Skin of body (tissue), 2 donors: ENCODE measurements around the gene PTPRJ. TPM values are rescaled to one million over a fixed set of nuclear protein-coding genes. Genes with fewer than 3 reads are reported as not detected.
"Not testable (repeated sequence)": the region's sequence is repeated elsewhere in the genome, so short reads cannot be mapped to it uniquely, and the experiment has no call there.

ENCODE experiments used
- DNase-seq: peaks from one replicate; lab custom pipeline; 2025; lab: John Stamatoyannopoulos, UW
- total RNA-seq: library from RNA; depleted of rRNA; stranded (reverse); fragments of >200 nt; gene quantifications from one replicate; pipeline ENCODE4 v1.2.3, GENCODE V29; 2014

PTPRJ gene
- total RNA-seq, 1 donor from 2014 or later = 8.1 TPM

GRCh38 chr11:48111891-48112290, 131.5 kb downstream of the PTPRJ start:
- DNase-seq = no peak

- DNase-seq = no peak
Observed at GRCh38 chr11:48114740-48115139, 134.4 kb downstream of the PTPRJ start.

GRCh38 chr11:48116437-48117228, 136.3 kb downstream of the PTPRJ start:
- no peak for DNase-seq

GRCh38 chr11:48122246-48122645, 141.9 kb downstream of the PTPRJ start:
- DNase-seq = no peak

GRCh38 chr11:48122656-48123055, 142.3 kb downstream of the PTPRJ start:
- DNase-seq = no peak

DNA sequence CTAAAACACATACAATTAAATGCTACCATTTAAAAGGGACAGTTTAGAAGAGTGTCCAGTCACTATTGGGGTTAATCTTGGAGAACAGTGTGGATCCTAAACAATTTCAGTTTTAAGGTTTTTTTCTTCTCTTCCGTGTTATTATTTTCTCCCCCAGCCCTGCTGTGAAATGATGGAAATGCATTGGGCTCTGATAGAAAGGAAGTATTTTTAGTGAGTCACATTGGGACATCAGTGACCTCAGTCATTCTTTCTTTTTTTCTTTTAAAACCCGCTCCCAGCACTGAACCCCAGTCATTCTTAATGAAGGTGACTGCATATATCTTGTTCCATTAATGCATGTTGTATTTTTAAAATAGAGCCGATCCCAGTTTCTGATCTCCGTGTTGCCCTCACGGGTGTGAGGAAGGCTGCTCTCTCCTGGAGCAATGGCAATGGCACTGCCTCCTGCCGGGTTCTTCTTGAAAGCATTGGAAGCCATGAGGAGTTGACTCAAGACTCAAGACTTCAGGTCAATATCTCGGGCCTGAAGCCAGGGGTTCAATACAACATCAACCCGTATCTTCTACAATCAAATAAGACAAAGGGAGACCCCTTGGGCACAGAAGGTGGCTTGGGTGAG, 143.0 kb downstream of the PTPRJ start:
- DNase-seq = no peak

DNA sequence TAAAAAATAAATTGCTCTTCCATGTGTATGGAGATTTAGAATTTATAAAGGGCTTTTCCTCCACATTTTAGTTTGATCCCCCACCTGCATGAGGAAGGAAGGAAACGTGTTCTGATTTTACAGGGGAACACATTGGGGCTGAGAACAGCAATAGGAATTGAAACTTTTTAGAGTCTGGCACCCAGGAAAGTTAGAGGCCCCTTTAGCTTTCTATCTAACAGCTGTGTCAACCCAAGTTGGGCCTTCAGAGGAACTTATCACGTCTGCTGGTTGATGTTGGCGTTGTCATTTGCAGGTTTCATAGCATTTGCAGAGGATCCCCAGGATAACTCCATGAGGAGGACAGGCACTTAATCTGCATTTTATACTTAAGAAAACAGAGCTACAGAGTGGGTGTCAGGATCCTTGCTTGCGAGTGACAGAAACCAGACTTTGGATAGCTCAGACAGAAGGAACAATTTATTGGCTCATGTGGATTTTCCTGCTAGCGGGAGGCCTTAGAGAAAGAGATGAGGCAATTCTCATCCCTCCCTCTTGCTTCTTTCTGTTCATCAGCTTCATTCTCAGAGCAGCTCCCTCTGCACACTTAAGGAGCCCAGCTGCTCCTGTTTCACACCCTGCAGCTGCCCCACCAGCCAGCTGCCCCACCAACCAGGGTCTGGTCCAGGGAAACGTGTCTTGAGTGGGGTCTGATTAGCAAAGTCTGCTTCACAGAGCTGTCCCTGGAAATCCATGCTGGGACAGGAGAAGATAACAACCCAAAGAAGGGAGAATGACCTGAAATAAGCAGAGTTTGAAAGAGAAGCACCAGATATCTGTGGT, 143.8 kb downstream of the PTPRJ start:
- no peak for DNase-seq

- no peak for DNase-seq
Observed at GRCh38 chr11:48124880-48125279, 144.5 kb downstream of the PTPRJ start.

DNA sequence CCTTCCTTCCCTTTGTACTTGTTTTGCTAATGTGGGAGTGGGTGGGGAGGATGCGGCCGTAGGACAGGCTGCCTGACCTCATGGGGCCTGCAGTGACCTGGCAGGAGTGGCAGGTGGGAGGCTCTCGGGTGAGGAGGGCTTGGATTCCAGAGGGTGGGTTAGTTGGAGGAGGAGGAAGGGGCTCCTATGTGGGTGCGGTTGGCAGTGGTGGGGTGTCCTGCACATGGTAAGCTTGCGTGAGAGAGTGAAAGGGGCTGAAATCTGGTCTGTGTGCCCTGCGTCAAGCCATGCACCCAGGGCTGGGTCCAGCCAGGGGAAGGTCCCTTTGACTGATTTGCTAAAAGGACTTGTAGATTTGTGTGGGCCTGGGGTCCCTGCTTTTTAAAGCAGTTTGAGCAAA, 145.5 kb downstream of the PTPRJ start:
- no peak for DNase-seq

- DNase-seq = no peak
Observed at GRCh38 chr11:48127521-48128183, 147.3 kb downstream of the PTPRJ start.

- no peak for DNase-seq
Observed at GRCh38 chr11:48129697-48130395, 149.5 kb downstream of the PTPRJ start.

GRCh38 chr11:48134221-48134922, 154.0 kb downstream of the PTPRJ start:
- no peak for DNase-seq

DNA sequence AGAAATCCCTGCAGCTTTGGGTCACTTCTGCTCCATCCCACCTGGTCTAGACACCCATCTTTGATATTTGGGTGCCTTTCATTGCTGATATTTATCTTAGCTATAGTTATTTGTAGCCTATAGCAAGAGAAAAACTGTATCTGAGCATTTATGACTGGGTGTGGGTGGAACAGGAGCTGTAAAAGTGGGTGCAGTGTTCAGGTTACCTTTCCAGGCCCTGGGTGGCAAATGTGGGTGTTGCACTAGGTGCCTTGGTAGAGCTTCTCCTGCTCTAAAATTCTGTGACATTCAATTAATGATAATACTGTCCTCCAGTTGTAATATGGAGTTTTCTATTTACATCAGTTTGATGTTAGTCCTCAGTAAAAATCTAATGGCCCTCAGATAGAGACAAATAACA, 157.9 kb downstream of the PTPRJ start:
- no peak for DNase-seq

GRCh38 chr11:48139896-48140295, 159.5 kb downstream of the PTPRJ start:
- DNase-seq = not testable (repeated sequence)

DNA sequence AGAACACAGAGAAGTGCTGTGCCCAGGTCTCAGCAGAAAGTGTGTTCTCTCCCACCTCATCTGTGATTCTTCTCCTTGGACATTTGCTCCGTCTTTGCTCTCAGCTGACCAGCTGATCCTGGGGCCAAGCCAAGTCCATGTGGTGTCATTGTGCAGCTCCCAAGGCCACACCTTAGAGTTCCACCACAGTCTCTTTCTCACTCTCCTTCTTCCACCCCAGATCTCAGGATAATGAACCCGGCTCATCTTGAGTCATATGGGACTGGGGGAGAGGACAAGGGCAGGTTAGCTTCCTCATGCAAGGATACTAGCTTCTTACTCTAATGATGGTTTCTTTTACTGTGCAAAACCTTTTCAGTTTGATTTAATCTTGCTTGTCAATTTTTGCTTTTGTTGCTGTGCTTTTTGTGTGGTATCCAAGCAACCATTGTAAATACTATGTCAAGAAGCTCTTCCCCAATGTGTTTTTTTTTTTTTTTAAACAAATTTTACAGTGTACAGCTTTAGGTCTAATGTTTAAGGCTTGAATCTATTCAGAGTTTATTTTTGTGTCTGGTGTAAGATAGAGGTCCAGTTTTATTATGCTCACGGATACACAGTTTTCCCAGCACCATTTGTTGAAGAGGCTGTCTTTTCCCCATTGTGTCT, 161.2 kb downstream of the PTPRJ start:
- DNase-seq = no peak

DNA sequence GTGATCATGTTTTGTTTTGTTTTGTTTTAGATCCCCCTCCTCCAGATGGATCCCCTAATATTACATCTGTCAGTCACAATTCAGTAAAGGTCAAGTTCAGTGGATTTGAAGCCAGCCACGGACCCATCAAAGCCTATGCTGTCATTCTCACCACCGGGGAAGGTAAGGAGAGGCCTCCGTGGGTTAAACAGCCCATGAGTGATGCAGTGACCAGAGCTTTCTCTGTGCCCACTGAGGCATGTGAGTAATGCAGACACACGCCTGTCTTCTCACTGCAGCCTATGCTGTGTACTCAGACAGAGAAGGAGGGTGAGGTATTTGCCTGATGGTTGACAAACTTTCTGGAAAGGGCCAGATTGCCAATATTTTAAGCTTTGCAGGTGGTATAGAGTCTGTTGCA, 162.5 kb downstream of the PTPRJ start:
- no peak for DNase-seq

- no peak for DNase-seq
Observed at GRCh38 chr11:48148749-48149148, 168.4 kb downstream of the PTPRJ start.

GRCh38 chr11:48150213-48150612, 169.9 kb downstream of the PTPRJ start:
- no peak for DNase-seq

DNA sequence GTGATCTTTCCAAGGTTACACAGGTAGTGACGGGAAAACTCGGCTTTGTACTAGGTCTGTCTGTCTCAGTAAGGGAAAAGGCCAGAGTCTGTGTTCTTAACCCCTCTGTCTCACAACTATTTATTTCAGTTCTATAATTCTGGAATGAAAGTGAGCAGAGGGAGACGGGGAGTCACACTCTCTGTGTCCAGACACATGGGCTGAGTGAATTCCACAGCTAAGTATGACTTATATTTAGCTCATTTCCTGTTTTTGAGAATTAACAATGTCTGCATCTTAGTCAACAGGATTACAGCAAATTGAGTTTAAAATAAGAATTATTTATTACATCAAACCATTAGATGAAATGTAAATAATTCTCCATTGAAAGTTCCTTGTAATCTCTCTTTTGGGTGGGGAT, 173.8 kb downstream of the PTPRJ start:
- no peak for DNase-seq
